Measurements from ENCODE around the gene FCER2.
A peak's percentile ranks its signal among the peaks of the same experiment; 100 is the strongest.

Gene FCER2

DNA sequence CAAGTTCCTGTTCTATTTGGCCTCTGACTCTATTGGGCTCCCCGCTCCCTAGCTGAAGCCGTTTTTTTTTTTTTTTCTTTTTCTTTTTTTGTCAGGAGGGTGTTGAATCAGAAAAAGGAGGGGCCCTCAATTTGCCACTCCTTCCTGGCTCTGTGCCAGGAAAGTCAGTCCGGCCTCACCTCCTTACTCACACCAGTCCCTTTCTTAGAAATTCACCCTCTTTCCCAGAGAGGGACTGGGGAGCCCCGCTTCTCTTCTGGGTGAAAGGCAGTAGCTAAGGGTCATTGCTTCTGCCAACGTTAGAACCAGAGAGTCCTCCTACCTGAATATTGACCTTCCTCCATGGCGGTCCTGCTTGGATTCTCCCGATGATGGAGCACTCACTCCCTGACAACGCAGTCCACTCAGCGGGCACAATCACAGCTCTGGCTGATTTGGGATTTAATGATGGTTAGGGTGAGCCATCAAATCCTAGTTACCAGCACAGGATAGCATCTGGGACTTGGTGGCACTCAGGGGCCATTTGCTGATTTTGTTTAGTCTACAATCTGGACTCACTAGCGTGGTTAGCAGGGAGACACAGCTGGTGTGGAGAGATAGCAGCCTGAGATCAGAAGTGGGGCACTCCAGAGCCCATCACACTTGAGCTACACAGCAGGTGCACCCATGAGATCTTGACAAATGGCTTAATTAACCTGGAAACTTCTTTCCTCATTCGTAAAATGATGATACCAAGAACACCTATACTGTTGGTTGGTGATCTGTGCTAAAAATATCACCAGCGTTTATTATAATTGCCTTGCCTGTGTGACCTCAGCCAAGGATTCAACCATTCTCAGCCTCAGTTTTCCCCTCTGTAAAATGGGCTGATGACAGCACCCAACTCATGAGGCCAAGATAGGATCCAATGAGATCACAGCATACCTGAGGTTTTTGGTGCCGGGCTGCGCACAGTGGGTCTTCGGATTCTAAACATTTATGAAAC lies 2.2 kb downstream of the FCER2 start:
- no peak for DNase-seq

DNA sequence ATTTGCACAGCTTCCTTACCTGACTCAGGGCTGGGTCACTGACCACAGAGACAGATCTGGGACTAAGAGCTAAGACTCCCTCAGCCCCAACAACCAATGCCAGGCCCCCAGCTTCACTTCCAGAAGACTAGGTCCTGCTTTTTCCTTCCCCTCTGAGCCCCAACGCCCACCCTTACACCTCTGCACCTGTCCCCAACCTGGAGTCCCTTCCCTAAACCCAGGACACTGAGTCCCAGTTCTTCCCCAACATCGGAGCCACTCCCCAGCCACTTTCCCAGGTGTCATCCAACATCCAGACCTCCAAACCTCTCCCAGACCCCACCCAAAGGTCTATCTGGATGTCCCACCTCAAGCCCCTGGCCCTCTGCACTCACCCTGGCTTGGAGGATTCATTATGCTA lies 2.9 kb downstream of the FCER2 start:
- no peak for DNase-seq

DNA sequence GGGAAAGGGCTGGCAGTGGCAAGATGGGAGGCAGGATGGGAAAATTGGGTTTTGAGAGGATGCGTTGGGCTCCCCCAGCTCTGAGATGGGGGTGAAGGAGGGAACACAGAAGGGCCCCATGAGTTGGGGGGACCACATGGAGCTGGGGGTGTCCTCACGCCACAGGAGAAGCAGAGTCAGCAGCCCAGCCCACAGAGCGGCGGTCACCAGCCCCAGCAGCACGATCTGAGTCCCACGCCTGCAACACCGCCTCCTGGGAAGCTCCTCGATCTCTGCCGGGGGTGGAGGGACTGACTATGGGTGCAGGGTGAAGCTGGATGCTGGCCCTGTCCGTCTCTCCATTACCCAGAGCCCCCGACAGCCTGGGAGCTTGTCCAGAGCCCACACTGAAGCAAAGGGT lies 3.3 kb downstream of the FCER2 start:
- no peak for DNase-seq

DNA sequence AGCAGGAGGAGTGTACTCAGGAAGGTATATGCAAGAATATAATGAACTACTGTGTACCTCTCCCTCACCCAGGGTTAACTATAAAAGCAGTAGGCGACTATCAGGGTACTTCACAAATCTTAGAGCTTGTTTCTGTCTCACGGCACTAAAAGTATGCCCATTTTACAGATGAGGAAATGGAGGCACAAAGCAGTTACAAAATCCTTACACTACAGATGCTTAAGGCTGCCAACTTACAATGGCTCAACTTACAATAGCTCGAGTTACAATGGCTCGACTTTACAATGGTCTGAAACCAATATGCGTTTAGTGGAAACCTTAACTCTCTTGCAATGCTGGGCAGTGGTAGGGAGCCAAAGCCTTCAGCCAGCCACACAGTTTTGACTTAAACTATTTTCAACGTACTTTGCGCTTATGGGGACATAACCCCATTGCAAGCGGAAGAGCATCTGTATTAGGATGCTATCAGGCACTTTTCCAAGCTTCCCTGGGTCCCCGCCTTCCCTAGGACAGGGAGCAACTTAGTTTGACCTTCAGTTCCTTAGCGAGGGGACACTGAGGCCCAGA lies 4.1 kb downstream of the FCER2 start:
- no peak for DNase-seq

DNA sequence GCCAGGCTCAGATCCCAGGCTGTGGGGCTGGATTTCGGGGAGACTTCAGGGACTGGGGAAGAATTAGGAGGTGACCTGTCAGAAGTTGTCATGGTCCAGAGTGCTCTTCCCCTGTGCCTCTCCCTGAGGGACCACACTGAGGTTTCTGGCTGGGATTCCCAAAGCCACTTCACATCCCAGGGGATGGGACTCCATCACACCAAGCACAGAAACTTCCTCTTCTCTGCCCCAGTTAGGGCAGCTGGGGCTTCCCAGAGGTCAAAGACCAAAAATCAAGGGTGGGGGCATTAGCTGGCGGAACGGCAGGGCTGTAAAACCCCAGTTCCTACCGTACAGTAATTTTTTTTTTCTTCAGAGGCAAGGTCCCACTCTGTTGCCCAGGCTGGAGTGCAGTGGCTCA lies 7.4 kb downstream of the FCER2 start:
- no peak for DNase-seq

DNA sequence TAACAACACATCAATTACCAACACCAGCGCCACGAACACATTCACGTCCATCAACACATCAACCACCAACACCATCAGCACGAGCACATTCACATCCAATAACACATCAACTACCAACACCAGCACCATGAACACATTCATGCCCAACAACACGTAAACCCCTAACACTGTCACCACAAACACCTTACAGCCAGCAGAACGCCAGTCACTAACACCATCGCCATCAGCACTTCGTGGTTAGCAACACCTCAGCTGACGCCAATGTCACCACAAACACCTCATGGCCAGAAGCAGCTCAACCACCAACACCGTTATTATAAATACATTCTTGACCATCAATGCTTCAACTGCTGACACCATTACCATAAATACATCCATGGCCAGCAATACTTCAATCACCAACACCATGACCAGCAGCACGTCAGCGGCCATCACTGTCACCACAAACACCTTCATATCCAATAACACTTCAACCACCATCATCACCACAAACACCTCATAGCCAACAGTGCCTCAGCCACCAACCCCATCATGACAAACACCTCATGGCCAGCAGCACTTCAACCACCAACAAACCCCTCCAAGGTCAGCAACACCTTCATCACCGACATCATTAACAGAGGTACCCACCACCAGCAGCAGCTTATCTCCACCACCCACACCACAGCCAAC lies 9.4 kb downstream of the FCER2 start:
- peak; percentile 33 for DNase-seq

DNA sequence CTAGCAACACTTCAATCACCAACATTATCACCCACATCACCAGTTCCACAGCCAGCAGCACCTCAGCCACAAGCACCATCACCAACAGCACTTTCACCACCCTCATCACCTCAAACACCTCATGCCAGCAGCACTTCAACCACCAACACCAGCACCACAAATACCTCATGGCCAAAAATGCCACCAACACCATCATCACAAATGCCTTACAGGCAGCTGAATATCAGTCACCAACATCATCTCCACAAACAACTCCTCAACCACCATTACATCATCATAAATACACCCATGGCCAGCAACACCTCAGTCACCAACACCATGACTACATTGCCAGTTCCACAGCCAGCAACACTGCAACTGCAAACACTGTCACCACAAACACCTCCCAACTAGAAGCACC lies 10.4 kb downstream of the FCER2 start:
- DNase-seq = no peak

DNA sequence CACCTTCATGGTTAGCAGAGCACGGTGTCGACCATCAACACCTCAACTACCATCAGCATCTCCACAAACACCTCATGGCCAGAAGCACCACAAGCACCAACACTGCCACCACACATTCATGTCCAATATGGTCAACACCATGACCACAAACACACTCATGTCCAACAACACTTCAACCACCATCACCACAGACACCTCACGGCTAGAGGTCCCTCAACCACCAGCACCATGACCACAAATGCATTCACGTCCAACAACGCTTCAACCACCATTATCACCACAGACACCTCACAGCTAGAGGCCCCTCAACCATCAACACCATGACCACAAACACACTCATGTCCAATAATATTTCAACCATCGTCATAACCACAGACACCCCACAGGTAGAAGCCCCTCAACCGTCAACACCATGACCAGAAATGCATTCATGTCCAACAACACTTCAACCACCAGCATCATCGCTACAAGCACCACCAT lies 11.1 kb downstream of the FCER2 start:
- DNase-seq = no peak

DNA sequence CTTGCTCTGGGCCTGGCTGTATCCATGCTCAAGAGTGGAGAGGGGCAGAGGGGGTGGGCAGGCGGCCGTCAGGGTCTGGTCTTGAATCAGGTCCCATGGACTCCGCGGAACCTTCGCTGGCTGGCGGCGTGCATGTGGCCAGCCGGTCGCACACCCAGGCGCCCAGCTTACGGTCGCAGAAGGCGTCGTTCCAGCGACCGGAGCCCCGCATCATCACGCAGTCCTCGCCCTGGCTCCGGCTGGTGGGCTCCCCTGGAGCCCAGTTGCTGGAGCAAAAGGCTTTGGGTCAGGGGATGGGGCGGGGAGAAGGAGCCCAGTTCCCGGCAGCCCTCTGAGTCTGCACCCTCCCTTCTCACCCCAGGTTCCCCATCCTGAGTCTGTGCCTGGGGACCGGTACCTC lies 12.8 kb downstream of the FCER2 start:
- no peak for DNase-seq

DNA sequence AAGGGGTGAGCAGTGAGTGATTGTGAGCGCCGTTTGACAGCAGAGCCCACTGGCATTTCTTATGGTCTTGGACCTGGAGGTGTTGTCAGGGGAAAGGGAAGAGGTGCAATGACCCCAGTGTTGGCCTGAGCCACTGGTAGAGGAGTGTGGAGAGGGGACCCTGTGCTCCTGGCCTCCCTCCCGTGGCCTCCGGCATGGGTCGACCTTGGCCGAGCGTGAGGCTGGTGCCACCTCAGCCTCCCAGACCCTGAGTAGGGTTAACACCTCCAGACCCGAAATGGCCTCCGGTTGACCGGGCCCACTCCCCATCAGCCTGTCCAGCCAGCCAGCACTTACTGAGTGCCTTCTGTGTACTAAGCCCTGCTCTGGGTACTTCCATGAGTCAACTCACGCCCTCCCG lies 14.8 kb downstream of the FCER2 start:
- DNase-seq = no peak

DNA sequence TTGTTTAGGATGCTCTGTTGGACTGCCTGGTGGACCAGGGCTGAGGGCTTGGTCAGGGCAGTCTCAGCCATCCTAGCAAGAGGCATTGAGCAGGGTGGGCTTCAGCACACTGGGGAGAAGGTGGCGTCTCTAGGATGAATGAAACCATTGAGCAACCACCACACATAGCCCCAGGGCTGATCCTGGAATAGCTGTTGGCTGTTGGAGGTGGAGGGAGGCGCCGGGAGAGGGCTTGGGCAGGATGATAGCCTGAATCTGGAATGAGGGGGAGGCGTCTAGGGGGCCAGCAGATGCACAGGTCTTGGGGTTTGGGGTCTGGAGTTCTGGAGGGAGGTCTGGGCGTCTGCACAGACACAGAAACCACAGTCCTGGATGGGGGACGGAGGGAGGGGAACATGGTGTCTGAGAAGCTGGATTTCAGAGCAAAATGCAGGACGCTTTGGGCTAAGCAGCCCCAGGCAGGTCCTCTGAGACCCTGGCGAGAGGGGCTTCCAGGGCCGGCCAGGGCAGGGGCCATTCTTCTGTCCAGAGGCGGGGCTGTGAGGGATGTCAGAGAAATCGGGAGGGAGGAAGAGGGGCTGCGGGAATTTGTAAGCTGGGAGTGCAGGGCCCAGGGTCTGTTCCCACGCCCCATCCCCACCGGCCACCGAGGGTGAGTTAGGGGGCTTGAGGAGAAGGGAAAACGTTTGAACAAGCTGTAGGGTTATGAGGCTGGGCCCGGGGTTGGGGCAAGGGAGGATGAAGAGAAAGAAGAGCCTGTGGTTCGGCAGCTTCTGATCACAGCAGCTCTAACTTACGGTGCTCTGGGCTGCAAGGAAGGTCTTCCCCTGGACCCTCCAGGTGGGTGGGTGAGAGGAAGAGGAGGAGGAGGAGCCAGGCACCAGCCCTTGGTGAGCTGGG lies 16.1 kb downstream of the FCER2 start:
- no peak for DNase-seq

DNA sequence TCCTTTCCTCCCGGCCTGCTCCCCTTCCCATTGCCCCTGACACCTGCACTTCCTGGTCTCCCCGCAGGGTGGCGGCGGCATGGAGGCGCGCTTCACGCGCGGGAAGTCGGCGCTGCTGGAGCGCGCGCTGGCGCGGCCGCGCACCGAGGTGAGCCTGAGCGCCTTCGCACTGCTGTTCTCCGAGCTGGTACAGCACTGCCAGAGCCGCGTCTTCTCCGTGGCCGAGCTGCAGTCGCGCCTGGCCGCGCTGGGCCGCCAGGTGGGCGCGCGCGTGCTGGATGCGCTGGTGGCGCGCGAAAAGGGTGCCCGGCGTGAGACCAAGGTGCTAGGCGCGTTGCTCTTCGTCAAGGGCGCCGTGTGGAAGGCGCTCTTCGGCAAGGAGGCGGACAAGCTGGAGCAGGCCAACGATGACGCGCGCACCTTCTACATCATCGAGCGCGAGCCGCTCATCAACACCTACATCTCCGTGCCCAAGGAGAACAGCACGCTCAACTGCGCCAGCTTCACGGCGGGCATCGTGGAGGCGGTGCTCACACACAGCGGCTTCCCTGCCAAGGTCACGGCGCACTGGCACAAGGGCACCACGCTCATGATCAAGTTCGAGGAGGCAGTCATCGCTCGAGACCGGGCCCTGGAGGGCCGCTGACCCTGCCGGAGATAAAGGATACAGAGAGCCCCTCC lies 19.6 kb downstream of the FCER2 start:
- DNase-seq = no peak

DNA sequence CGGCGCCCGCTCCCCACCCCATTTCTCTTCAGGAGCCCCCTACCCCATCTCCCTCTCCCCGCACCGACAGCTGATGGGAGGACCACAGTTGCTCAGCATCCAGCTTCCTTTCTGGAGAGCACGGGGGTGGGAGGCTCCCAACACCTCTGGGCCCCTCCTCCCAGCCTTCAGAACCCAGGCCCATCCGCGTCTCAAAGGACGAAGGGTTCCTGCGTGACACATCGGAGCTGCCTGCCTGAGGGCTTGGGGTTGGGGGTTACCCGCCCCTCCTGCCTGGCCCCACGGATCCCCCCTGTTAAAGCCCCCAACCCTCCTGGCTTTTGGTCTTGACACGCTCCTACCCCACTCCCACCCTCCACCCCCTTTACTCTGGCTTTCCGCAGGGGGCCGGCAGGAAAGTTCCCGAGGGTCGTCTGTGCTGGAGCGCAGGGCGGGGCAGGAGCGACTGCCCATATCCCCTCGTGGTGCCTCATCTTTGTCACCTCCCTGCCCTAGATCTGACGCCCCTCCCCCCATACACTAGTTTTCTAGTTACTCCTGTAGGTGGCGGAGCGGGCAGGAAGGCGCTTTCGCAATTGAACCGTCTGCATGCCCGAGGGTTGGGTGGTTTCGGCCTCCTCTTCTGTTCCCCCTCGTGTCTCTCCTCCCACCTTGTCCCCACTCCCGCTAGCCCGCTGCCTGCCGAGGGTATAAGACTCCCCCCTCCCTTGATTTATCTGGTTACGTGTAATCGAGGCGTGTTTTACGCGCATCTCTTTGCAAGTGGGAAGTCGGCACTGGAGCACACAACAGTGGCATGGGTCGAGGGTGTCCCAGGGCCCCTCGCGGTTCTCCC lies 20.4 kb downstream of the FCER2 start:
- DNase-seq = peak; percentile 81

DNA sequence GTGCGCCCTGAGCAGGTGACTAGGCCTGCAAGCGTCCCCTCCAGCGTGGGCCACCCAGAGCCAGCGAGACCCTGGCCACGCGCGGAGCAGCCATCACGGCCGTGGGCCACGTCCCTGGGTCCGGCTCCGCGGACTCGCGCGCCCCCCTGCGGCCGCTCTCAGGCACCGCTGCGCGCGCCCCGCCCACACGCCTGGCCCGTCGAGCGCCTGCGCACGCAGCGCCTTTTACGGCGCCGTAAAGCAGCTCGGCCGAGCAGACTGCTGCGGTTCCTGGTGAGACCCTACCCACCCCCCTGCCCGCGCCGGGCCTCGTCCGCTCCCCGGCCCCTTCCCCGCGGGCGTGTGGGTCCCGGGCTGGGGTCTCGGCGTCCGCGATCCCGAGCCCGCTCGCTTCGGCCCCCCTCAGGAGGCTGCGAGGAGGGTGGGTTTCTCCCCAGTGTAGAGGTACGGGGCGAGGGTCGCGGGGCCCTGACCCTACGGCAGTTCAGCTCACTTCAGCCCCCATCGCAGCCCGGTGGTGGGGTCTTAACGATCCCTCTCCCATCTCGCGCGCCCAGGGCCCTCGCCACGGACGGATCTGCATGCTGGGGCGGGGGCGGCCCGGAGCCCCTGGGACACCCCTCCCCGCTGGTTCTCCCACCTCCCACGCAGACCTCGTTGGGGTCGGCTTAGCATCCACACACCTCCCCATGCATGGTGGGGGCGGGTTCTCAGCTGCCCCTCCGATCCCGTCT lies 21.2 kb downstream of the FCER2 start, which contains the start of gene TRAPPC5:
Gene TRAPPC5 (plus strand): TSS at position 228 of the 734 bp plus-strand sequence. CDS start 1,421 bp downstream, outside the sequence.
- peak; percentile 85 for DNase-seq

DNA sequence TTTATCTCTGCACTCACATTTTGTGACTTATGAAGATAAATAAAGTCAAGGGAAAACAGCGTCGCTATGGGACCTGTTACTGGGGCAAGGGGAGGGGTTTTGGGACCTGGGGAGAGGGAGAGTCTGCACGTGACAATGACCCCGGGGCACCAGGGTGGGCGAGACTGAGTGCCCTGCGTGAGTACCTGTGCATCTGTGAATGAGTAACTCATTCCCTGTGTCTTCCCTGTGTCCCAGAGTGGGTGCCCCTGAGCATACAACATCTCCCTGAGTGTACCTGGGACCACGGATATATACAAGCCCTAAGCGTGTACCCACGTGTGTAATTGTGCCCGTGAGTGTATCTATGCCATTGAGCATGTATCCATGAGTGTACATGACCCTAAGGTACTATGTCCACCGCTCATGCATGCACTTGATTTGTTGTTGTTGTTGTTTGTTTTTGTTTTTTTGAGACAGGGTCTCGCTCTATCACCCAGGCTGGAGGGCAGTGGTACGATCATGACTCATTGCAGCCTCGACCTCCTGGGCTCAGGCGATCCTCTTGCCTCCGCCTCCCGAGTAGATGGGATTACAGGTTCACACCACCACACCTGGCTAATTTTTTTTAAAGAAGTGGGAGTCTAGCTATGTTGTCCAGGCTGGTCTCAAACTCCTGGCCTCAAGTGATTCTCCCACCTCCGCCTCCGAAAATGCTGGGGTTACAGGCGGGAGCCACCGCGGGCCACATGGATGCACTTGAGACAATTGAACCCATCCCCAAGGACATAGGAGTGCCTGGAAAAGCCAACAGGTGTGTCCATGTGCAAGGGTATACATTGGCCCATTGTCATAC lies 21.9 kb downstream of the FCER2 start:
- DNase-seq = no peak

DNA sequence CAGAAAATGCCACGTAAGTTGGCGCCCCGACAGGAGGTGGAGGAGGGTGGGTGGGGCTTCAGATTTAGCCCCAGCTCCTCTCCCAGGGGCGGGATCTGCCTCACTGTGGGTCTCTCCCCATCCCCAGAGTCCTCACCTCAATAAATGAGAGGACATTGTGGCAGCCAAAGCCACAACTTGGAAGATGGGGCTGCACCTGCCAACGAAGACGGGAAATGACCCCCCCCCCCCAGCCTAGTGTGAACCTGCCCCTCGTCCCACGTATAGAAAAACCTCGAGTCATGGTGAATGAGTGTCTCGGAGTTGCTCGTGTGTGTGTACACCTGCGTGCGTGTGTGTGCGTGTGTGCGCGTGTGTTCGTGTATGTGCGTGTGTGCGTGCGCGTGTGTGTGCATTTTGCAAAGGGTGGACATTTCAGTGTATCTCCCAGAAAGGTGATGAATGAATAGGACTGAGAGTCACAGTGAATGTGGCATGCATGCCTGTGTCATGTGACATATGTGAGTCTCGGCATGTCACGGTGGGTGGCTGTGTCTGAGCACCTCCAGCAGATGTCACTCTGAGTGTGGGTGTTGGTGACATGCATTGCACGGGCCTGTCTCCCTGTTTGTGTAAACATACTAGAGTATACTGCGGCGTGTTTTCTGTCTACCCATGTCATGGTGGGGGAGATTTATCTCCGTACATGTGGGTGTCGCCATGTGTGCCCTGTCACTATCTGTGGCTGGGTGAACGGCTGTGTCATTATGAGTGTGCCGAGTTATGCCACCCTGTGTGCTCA lies 22.8 kb downstream of the FCER2 start:
- peak; percentile 75 for DNase-seq

DNA sequence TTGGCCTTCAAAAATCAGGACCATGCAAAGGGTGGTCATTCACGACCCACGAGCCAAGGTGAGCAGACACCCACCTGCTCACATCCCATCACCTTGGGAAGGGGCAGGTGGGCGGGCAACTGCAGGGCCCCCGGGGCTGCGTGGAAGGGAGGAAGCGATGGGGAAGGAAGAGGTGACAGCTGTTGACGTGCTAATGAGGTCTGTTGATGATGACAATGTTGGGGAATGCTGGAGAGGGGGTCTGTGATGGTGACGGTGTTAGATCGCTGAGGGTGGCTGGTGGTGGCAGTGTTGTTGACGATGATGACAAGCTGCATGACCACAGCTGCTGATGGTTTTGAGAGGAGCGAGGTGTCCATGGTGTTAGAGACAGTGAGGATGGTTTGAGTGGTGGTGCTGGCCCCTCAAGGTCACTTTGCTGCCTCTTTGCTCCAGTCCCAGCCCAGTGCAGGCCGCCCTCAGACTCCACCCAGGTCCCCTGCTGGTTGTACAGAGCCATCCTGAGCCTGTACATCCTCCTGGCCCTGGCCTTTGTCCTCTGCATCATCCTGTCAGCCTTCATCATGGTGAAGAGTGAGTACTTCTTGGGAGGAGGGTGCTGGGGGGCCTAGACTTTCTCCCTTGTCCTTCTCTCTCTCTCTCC lies 24.1 kb downstream of the FCER2 start:
- DNase-seq = no peak

DNA sequence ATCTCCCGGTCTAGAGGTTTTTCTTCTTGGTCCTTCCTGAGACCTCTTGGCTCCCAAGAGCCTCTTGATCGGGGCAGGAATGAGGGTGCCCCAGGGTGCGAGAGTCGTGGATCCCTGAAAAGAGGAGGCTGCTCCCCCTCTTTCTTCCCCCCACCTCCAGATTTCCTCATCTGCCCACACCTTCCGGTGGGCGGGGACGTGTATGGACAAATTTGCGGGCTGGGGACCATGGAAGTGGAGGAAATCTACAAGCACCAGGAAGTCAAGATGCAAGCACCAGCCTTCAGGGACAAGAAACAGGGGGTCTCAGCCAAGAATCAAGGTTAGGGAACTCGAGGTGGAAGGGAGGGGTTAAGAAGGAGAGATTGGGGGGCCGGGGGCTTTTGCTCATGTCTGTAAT lies 25.1 kb downstream of the FCER2 start, which contains the start of gene MCEMP1:
Gene MCEMP1 (plus strand): TSS at position 237 of the 400 bp plus-strand sequence. CDS start 31 bp downstream, at position 268.
- no peak for DNase-seq
